K562 (cell line): ENCODE measurements around the gene SLC25A21. TPM values are rescaled to one million over a fixed set of nuclear protein-coding genes. Genes with fewer than 3 reads are reported as not detected.

Experiments used
- ATAC-seq: fragments of 200-7000 bp; cut with Tn5 transposase; 3 replicates; pipeline ENCODE4 v1.9.1; 2020; ENCODE audit warnings: moderate library complexity
- BruUV-seq: library from RNA; stranded (reverse); fragments of 400-500 nt; replicated peaks from 2 replicates; lab custom pipeline; 2021; lab: Mats Ljungman, UMichigan
- CTCF ChIA-PET: fragments of 300-600 bp; formaldehyde crosslinking; extraction: SDS; loops from one replicate; lab custom pipeline; 2021; ENCODE audit warnings: low intra/inter-chr PET ratio; lab: Yijun Ruan, JAX
- POLR2A ChIA-PET: fragments of 300-600, 350-650 bp; sonication (Branson Sonifier 250); formaldehyde crosslinking; extraction: SDS; loops from one replicate; lab custom pipeline; 2021; ENCODE audit warnings: antibody characterized with exemption, inconsistent platforms; lab: Yijun Ruan, JAX
- DNase-seq, 4 experiments: peaks; one replicate each; pipeline versions ENCODE4 v3.0.0 to v3.0.0-alpha.2; 2011 to 2018; ENCODE audit warnings: low spot score in 3 of 4, mixed read lengths in 3 of 4; ENCODE audit errors: extremely low read depth in 1 of 4
- FAIRE-seq: peaks from 2 replicates; lab custom pipeline; 2011; peaks lifted over from hg19 to GRCh38; lab: Jason Lieb, UNC
- H2AFZ ChIP-seq: 2 replicates; pipeline ENCODE4 v1.6.0; 2011; ENCODE audit warnings: low read depth, low read length, control low read depth, inconsistent platforms
- H3K27ac ChIP-seq: fragments of 200-600 bp; 3 replicates; pipeline ENCODE4 v1.8.0; 2011; ENCODE audit warnings: low read depth, mild to moderate bottlenecking, control low read depth, inconsistent platforms, low read length, moderate library complexity, mixed read lengths; ENCODE audit errors: extremely low read depth
- H3K27me3 ChIP-seq, 2 experiments: fragments of 300-600 bp in 1 of 2; 2 replicates in 1 of 2; 3 replicates in 1 of 2; pipeline versions ENCODE4 v1.6.0 to v1.8.0; 2011; ENCODE audit warnings: inconsistent platforms in 2 of 2, low read length in 2 of 2, mild to moderate bottlenecking in 1 of 2, mixed read lengths in 1 of 2, moderate library complexity in 1 of 2; ENCODE audit not compliant: control insufficient read depth in 2 of 2, insufficient read depth in 2 of 2
- H3K36me3 ChIP-seq: fragments of 300-600 bp; 3 replicates; pipeline ENCODE4 v1.8.0; 2011; ENCODE audit warnings: mild to moderate bottlenecking, low read length, inconsistent platforms; ENCODE audit not compliant: control insufficient read depth, insufficient read depth
- H3K4me1 ChIP-seq, 2 experiments: fragments of 200-600 bp in 1 of 2; replicated peaks in 1 of 2; 2 replicates in 1 of 2; 3 replicates in 1 of 2; pipeline versions ENCODE4 v1.5.1 to v1.8.0; 2011; ENCODE audit warnings: inconsistent platforms in 2 of 2, low read length in 2 of 2, mild to moderate bottlenecking in 1 of 2, mixed read lengths in 1 of 2, moderate library complexity in 1 of 2; ENCODE audit not compliant: control insufficient read depth in 2 of 2, insufficient read depth in 2 of 2
- H3K4me2 ChIP-seq: 2 replicates; pipeline ENCODE4 v1.6.1; 2011; ENCODE audit warnings: low read length, control low read depth, inconsistent platforms, mixed read lengths; ENCODE audit not compliant: insufficient read depth
- H3K4me3 ChIP-seq: fragments of 200-600 bp; sonication (generic), shearing (Covaris generic); 2 replicates; pipeline ENCODE4 v1.5.1; 2016; ENCODE audit warnings: control low read depth, inconsistent platforms
- H3K79me2 ChIP-seq: fragments of 200-600 bp; 3 replicates; pipeline ENCODE4 v1.8.0; 2011; ENCODE audit warnings: low read length, inconsistent platforms; ENCODE audit not compliant: control insufficient read depth, insufficient read depth
- H3K9ac ChIP-seq, 2 experiments: 2 replicates each; pipeline versions ENCODE4 v1.6.0 to v1.6.1; 2011; ENCODE audit warnings: low read depth in 2 of 2, low read length in 2 of 2, control low read depth in 1 of 2, inconsistent platforms in 1 of 2, mild to moderate bottlenecking in 1 of 2, mixed read lengths in 1 of 2; ENCODE audit not compliant: insufficient read depth in 1 of 2
- H3K9me1 ChIP-seq: one replicate; pipeline ENCODE4 v1.6.0; 2011; ENCODE audit warnings: inconsistent platforms, mild to moderate bottlenecking, low read length, moderate library complexity; ENCODE audit not compliant: control insufficient read depth, insufficient read depth
- H3K9me3 ChIP-seq: replicated peaks from 2 replicates; pipeline ENCODE4 v1.5.1; 2011; ENCODE audit warnings: low read depth, low read length, inconsistent platforms; ENCODE audit not compliant: control insufficient read depth, insufficient read depth
- H4K20me1 ChIP-seq: replicated peaks from 2 replicates; pipeline ENCODE4 v1.6.1; 2011; ENCODE audit warnings: low read length, inconsistent platforms, mixed read lengths; ENCODE audit not compliant: control insufficient read depth, insufficient read depth
- ARID3A ChIP-seq: IDR thresholded peaks from 2 replicates; pipeline ENCODE4 v1.6.1; 2012; ENCODE audit warnings: low read depth, low read length, improper control_type of control experiment, borderline replicate concordance
- FOXA3 ChIP-seq, 2 experiments: fragments of 450-650 bp in 1 of 2; sonication (generic) in 1 of 2; formaldehyde crosslinking; IDR thresholded peaks in 1 of 2; conservative IDR thresholded peaks in 1 of 2; 2 replicates each; pipeline versions ENCODE4 v1.4.0 to v1.8.0; 2020 to 2022; ENCODE audit warnings: mild to moderate bottlenecking in 2 of 2, missing genetic modification reagents in 1 of 2
- HBP1 ChIP-seq: fragments of 450-650 bp; formaldehyde crosslinking; IDR thresholded peaks from 2 replicates; pipeline ENCODE4 v1.4.0; 2022; ENCODE audit warnings: missing genetic modification characterization
- HMGN3 ChIP-seq: IDR thresholded peaks from 2 replicates; pipeline ENCODE4 v1.6.1; 2011; ENCODE audit warnings: borderline replicate concordance, low read depth, mild to moderate bottlenecking, mixed read lengths, low read length; ENCODE audit not compliant: insufficient read length; ENCODE audit errors: extremely low read depth
- HOMEZ ChIP-seq: fragments of 250-450 bp; sonication (Bioruptor Pico); IDR thresholded peaks from 2 replicates; pipeline ENCODE4 v1.4.0; 2020; ENCODE audit warnings: mild to moderate bottlenecking, moderate library complexity
- MAX ChIP-seq: sonication (generic); formaldehyde crosslinking; IDR thresholded peaks from 2 replicates; pipeline ENCODE4 v1.9.0; 2022; ENCODE audit warnings: mild to moderate bottlenecking, missing genetic modification reagents
- SAP30 ChIP-seq: fragments of 200-600 bp; sonication (generic); IDR thresholded peaks from 2 replicates; pipeline ENCODE4 v1.6.1; 2012; ENCODE audit warnings: borderline replicate concordance, low read depth, mild to moderate bottlenecking, moderate library complexity, low read length, control low read depth, inconsistent platforms; ENCODE audit not compliant: insufficient read depth, poor library complexity, severe bottlenecking
- TBP ChIP-seq: optimal IDR thresholded peaks from 2 replicates; pipeline ENCODE3; 2011; ENCODE audit warnings: low read depth, low read length, improper control_type of control experiment
- TRIM25 ChIP-seq: fragments of 450-650 bp; IDR thresholded peaks from 2 replicates; pipeline ENCODE4 v1.7.0; 2016; ENCODE audit warnings: borderline replicate concordance
- ZBTB26 ChIP-seq: fragments of 450-650 bp; formaldehyde crosslinking; IDR thresholded peaks from 2 replicates; pipeline ENCODE4 v1.4.0; 2022; ENCODE audit warnings: missing genetic modification characterization
- WGBS: fragments of 100-300 bp; shearing (Covaris generic); methylation state at CpG from one replicate; pipeline ENCODE4 v1.1.6; 2016; ENCODE audit warnings: low coverage, mixed read lengths; ENCODE audit not compliant: insufficient coverage; ENCODE audit errors: missing lambda C conversion rate; 5-methylcytosine and 5-hydroxymethylcytosine counted together
- in situ Hi-C: fragments of 300-500 bp; cut with MboI; formaldehyde crosslinking; loops from 4 replicates; pipeline ENCODE4 v1.15.0; 2018; ENCODE audit warnings: inconsistent platforms, mixed read lengths
- intact Hi-C: fragments of 100-400 bp; cut with micrococcal nuclease; formaldehyde crosslinking; loops from 2 replicates; pipeline ENCODE4 v1.14.2; 2022
- polyA plus RNA-seq, 8 experiments: library from polyadenylated mRNA; depleted of rRNA in 4 of 8; stranded (reverse) in 5 of 8; unstranded in 3 of 8; fragments of >200 nt; fragmentation: Nextera tagmentation in 2 of 8; fragmentation: Illumina TruSeq in 1 of 8; extraction: Ambion mirVana in 2 of 8; extraction: Trizol in 1 of 8; gene quantifications; 2 replicates each; pipeline versions ENCODE4 v1.2.1 to v1.2.3, GENCODE V29; 2011 to 2014; ENCODE audit warnings: inconsistent platforms in 1 of 8, missing spikeins in 1 of 8
- total RNA-seq, 7 experiments: library from RNA; depleted of rRNA in 6 of 7; stranded (reverse); fragments of >200 nt in 6 of 7; fragmentation: Illumina TruSeq in 2 of 7; extraction: Trizol in 2 of 7; gene quantifications; 2 replicates each; pipeline versions ENCODE4 v1.2.1 to v1.2.3, GENCODE V29; 2011 to 2021; ENCODE audit warnings: low replicate concordance in 1 of 7

SLC25A21 gene
- total and polyA plus RNA-seq, 9 of the 15 experiments (the other 6 are each of a cell fraction or from before 2014, with no cell fraction given), result 15.2 to 46.7 (median 28.7) TPM

- POLR2A ChIA-PET, result interaction anchor here (0.6 to 1.2 kb wide), 2 partner anchors 23 to 547 kb away, joined by 3 to 4 read pairs; partner anchors contain the start of gene SLC25A21
- no peaks in the 10 kb centered on the region for H4K20me1 ChIP-seq
- DNase-seq (no peak), ATAC-seq (no peak), FAIRE-seq (no peak)
- no peaks in the 10 kb centered on the region for H3K9me3 ChIP-seq
- H3K4me3 ChIP-seq, result no peak overlapping the region
- no peak overlapping the region for H2AFZ ChIP-seq
- intact Hi-C loops (loop anchor here (5.0 to 10.0 kb wide), 2 partner anchors 43 to 221 kb away; no protein-coding TSS in a partner anchor), in situ Hi-C loops (no loop called here)
- H3K27ac ChIP-seq, result no peak overlapping the region
- H3K36me3 ChIP-seq, result no peaks in the 10 kb centered on the region
- peaks cover 0 to 8% of the 10 kb centered on the region in 2 experiments; a peak in 3 of 5 replicates for H3K4me1 ChIP-seq
- 67% methylated on average over 1 of the region's 1 CpG for WGBS
- BruUV-seq, result no TSS peak
- no peaks in the 10 kb centered on the region for H3K9me1 ChIP-seq
- no peak overlapping the region for H3K9ac ChIP-seq
- CTCF ChIA-PET, result no interaction called here
- no peak overlapping the region for H3K4me2 ChIP-seq
- H3K79me2 ChIP-seq, result peaks cover 32% of the 10 kb centered on the region
- H3K27me3 ChIP-seq, result no peaks in the 10 kb centered on the region
- no peak for TF ChIP-seq ARID3A
- no peak for TF ChIP-seq HOMEZ (CRISPR knock-in tag)
- no peak for TF ChIP-seq SAP30
- TF ChIP-seq HMGN3, result no peak
- no peak for TF ChIP-seq MAX (CRISPR knock-in tag)
- TF ChIP-seq ZBTB26, result no peak
- no peak for TF ChIP-seq HBP1
- TF ChIP-seq FOXA3 (CRISPR knock-in tag; conservative IDR thresholded peaks at IDR 0.05 in 1 of 2, IDR thresholded peaks at IDR 0.05 in 1 of 2), result no peak
- no peak for TF ChIP-seq TBP
- TF ChIP-seq TRIM25, result no peak
These were observed 22.9 kb upstream of the SLC25A21 start for GRCh38 chr14:37195327-37195726.
